ENCODE data around the gene NOSTRIN.

GRCh38 chr2:168884975-168885374 lies 82.5 kb downstream of the NOSTRIN start:
- TF ChIP-seq PHF8 (conservative IDR thresholded peaks at IDR 0.05; ENCODE audit: low read depth, low read length) (no peak), CHD2 (IDR thresholded peaks at IDR 0.05; ENCODE audit: low read length) (no peak), ZNF274 (IDR thresholded peaks at IDR 0.05; ENCODE audit: borderline replicate concordance, extremely low read depth, low read length) (no peak), TEAD4 (IDR thresholded peaks at IDR 0.05; ENCODE audit: low read depth, low read length) (no peak), SUZ12 (IDR thresholded peaks at IDR 0.05; ENCODE audit: low read length) (no peak), EP300 (IDR thresholded peaks at IDR 0.05; ENCODE audit: borderline replicate concordance in 1 of 2, low read depth in 2 of 2, low read length in 2 of 2) (no peak), SP2 (IDR thresholded peaks at IDR 0.05; ENCODE audit: low read length) (no peak)
- TF ChIP-seq, protein P1, sequence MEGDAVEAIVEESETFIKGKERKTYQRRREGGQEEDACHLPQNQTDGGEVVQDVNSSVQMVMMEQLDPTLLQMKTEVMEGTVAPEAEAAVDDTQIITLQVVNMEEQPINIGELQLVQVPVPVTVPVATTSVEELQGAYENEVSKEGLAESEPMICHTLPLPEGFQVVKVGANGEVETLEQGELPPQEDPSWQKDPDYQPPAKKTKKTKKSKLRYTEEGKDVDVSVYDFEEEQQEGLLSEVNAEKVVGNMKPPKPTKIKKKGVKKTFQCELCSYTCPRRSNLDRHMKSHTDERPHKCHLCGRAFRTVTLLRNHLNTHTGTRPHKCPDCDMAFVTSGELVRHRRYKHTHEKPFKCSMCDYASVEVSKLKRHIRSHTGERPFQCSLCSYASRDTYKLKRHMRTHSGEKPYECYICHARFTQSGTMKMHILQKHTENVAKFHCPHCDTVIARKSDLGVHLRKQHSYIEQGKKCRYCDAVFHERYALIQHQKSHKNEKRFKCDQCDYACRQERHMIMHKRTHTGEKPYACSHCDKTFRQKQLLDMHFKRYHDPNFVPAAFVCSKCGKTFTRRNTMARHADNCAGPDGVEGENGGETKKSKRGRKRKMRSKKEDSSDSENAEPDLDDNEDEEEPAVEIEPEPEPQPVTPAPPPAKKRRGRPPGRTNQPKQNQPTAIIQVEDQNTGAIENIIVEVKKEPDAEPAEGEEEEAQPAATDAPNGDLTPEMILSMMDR (IDR thresholded peaks at IDR 0.05; ENCODE audit: control extremely low read depth in 1 of 3, insufficient read depth in 1 of 3, low read depth in 1 of 3, low read length in 3 of 3) = no peak

Data from H1 (cell line).